Suppressor macrophage treated with lipopolysaccharide for 4 hours (primary cell): ENCODE data around the gene PEX14.
A peak's percentile ranks its signal among the peaks of the same experiment; 100 is the strongest.

ENCODE experiments used
- DNase-seq: peaks from one replicate; pipeline ENCODE4 v3.0.0-alpha.2; 2020

Gene PEX14

DNA sequence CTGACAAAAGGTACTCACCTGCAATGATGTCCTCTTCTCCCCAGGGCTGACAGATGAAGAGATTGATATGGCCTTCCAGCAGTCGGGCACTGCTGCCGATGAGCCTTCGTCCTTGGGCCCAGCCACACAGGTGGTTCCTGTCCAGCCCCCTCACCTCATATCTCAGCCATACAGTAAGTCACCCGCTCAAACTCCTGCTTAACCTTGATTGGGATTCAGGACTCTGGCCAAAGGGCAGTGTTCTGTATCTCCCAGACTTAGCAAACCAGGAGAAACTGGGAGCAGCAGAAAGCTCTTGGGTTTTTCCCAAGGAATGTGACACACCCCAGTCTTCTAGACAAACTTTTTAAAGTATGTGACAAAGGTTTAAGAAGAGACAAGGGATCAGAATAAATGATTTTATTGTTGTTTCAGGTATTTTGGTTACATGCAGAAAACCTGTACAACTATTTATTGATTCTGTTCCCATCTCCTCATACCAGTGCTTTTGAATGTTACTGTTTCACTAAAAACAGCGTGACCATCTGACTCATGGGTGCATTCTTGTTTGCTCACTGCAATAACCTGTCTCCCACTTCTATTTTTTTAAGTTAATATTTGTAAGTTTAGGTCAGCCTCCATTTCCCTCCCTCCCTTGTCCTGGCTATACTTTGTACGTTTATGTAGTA, 124.6 kb downstream of the PEX14 start:
- DNase-seq = no peak

DNA sequence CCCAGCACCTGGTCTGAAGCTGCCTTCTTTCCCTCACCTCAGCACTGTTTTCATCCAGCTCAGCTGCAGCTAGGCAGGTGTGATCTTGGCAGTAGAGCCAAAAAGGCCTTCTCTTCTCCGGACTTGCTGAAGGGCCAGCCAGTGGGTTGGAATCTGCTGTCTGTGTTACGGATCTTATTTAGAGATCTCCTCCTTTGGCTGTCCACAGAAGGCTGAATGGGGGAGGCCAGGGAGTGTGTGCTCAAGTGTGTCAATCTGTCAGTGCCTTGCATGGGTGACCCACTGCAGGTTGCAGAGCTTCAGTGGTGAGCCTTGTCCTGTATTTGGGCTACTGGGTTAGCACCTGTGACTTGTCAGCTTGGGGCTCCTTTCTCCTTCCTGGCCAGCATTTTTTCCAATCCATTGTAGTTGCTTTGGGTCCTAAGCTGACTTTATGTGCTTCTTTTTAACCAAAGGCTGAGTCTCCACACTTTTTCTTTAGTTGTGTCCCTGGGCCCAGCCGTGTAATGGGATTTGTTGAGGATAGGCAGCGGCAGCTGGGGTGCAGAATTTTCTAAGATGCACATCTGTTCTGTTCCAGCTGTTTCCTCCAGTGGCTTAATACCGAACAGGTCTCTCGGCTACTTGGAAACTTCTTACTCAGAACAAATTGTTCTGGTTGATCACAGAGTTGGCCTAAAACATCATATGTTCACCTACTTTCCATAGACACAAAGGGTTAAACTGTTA, 126.8 kb downstream of the PEX14 start:
- DNase-seq = no peak

DNA sequence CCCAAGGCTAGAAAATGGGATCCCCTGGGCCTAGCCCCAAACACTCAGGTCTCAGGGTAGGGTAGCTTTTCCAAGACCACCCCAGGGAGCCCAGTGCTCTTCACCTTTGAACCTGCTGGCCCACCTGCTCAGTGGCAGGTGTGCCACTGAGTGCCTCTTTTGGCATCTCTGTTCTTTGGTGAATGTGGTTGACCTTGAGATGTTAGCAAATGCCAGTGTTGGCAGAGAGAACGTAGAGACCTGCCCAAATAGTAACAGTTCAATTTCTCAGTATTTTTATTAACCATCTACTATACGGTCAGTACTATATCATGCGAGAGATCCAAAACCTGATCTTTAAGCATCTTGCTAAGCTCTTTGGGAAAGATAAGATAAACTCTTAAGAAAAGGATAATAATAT, 128.2 kb downstream of the PEX14 start:
- DNase-seq = no peak

DNA sequence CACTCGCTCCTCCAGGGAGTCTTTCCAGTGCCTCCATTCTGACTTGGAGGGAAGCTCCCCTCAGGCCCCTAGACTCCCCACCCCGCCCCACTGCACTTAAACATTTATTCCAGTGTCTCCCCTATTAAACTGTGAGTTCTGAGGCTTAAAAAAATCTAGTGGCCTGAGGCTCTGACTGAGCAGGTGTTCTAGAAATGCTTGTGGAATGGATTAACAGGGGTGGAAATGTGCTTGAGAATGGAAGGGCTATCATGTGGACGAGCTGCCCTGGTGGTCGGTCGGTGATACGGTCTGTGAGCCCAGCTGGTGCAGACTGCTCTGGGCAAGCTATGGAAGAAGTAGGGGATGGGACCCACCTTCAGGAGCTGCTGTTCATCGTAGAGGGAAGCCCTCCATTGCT, 130.2 kb downstream of the PEX14 start:
- no peak for DNase-seq

DNA sequence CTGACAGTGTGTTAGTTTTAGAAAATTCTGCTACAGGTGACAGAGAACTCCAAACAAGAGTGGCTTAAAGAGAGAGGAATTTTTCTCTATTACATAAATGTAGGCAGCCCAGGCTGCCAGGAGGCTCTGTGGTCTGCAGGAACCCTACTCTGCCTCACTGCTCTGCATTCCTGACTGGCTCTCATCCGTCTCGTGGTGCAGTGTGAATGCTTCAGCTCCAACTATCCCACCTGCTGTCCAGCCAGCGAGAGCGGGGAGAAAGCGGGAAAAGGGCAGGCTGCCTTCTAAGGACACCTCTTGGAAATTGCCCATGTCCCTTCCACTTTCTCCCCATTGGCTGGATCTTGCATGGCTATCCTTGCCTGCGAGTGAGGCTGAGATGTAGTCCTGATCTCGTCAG, 131.3 kb downstream of the PEX14 start:
- DNase-seq = no peak

DNA sequence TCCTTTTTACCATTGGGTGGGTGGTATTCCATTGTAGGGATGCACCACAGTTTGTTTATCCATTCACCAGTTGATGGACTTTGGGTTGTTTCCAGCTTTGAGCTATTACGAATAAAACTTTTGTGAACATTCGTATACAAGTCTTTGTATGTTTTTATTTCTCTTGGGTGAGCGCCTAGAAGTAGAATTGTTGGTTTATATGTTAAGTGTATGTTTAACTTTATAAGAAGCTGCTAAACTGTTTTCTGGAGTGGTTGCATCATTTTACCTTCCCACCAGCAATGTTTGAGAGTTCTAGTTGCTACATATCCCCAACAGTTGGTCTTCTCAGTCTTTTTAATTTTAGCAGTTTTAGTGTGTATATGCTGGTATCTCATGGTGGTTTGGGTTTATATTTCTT, 132.5 kb downstream of the PEX14 start:
- no peak for DNase-seq

DNA sequence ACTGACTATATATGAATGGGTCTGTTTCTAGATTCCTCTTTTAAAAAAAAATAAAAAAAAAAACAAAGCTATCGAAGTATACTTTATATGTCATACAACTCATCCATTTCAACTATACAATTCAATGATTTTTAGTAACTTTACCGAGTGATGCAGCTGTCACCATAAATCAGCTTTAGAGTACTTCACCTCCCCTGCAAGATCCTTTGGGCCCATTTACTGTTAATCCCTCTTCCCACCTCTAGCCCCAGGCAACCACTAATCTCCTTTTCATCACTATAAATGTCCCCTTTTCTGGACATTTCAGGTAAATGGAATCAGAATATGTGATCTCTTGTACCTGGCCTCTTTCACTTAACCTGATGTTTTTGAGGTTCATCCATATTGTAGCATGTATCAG, 133.9 kb downstream of the PEX14 start:
- DNase-seq = no peak

DNA sequence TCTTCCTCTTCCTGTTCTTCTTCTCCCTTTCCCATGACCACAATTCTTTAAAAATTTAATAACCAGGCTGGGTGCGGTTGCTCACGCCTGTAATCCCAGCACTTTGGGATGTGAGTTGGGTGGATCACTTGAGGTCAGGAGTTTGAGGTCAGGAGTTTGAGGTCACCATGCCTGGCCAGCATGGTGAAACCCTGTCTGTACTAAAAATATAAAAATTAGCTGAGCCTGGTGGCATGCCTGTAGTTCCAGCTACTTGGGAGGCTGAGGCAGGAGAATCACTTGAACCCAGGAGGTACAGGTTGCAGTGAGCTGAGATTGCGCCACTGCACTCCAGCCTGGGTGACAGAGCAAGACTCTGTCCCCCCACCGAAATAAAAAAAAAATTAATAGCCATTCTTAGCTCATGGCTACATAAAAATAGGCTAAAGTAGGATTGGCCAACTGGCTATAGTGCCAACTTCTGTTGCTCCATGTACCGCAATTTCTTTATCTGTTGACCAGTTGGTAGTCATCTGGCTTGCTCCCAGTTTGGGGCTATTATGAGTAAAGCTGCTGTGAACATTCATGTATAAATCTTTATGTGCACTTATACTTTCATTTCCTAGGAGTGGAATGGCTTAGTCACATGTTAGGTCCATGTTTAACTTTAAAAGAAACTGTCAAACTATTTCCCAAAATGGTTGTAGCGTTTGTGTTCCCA, 136.3 kb downstream of the PEX14 start:
- DNase-seq = peak; percentile 54

DNA sequence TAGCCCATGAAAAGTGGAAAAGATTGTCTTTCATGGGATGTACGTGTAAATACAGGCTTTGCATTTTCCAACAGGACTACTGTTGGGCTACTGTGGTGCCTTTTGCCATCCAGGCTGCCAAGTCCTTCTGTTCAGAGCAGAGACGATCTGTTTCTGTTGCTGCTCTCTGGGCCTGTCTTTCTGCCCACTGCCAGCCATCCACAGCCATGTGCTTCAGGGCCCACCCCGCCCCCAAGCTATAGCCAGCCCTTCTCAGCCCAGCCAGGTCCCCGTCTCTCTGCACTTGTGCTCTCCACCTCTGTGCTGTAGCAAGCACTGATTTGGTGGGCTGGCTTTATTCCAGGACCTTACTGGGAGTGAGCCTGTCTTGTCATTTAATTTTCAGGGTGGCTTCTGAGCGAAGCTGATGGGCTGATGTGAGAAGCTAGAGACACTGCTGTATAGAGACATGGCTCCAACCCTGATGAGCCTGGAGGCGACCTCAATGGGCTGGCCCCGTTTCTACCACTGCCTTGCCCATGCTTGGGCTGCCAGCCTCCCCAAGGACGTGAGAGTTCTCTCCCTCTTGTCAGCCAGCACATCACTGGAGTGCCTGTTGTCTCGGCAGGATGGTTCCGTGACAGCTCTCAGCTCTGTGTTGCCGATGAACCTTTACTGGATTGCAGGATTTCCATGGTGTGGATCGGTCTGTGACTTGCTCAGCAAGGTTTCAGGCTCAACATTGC, 137.8 kb downstream of the PEX14 start:
- no peak for DNase-seq

DNA sequence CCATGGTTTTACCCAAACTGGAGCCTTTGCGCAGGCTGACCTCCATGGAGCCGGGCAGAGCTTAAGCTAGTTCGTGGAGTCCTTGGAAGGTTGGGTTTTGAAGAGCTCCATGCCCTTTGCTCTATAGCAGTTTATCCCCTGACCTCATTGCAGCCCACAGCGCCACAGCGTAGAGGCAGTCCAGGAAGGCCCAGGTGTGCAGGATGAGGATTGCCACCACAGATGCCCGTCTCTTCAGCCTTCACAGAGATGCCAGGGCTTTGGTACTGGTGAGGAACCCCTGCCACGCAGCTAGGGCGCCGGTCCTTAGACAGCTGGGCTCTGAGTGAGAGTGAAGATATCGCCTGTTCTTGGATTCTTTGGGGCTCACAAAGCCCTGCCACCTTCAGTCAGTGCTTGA, 138.6 kb downstream of the PEX14 start:
- no peak for DNase-seq

DNA sequence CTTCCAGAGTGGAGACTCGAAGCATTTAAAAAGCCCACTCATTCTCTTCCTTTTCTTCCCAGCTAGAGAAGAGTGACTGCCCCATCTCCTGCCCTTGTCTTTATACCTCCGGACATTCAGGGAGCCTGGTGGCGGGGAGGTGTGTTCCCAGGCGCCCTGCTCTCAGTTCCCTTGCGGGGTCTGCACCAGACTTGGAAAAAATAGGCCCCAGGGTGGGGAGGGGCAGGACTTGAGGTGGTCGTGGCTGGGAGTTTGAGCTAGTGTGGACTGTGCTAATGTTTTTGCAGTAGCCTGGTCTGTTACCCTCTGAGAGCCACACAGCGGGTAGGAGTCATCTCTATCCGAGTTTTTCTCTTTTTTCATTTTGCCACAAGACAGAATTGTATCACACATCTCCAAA, 139.1 kb downstream of the PEX14 start:
- DNase-seq = no peak

DNA sequence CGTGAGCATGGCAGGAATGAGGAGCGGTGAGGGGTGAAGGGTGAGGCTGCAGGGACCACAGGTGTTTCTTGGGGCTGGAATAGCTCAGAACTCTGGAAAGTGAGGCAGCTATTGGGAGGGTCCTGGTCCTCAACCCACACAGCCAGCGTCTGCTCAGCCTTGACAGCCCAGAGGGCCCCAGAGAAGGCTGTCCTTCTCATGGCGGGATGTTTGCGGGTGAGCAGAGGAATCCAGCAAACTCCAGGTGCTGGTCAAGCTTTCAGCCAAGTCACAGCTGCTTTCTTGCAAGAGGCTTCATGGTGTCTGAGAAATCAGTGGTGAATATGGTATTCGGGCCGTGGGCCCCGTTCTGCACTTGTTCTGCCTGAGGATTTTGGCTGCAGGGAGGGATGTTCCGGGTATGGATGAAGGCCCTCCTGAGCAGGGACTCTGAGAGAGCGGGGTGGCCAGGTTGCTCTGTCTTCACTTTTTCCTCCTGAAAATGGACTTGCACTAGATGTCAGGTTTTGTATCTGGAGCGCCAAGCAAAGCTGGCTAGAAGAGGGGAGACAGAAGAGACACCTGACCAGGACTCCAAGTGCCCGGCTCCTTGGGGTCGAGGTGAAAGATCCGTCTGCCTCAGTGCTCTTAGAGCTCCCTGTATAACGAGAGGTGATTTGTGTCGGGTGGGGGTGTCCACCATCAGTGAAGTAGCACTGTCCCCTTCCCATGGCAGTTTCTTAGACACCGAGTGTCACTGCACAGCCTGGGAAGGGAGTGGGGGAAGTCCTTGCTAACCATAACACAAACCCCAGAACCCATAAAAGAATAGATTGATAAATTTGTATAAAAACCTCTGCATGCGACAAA, 139.9 kb downstream of the PEX14 start:
- DNase-seq = no peak

DNA sequence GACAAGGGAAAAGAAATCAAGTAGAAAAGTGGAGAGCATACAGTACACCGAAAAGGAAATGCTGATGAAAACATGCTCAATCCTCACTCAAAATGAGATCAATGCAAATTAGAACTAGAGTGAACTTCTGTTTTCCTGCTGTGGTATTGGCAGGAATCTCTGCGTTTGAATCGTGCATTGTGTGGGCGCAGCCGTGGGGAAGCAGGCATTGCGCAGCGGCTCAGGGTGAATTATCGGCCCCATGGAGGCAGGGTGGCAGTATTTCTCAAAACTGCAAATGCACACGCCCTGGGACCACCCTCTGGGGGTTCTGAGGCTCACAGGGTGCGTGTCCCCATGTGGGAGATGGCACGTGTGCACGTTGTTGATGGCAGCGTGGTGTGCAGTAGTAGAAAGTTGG, 140.6 kb downstream of the PEX14 start:
- peak; percentile 7 for DNase-seq

DNA sequence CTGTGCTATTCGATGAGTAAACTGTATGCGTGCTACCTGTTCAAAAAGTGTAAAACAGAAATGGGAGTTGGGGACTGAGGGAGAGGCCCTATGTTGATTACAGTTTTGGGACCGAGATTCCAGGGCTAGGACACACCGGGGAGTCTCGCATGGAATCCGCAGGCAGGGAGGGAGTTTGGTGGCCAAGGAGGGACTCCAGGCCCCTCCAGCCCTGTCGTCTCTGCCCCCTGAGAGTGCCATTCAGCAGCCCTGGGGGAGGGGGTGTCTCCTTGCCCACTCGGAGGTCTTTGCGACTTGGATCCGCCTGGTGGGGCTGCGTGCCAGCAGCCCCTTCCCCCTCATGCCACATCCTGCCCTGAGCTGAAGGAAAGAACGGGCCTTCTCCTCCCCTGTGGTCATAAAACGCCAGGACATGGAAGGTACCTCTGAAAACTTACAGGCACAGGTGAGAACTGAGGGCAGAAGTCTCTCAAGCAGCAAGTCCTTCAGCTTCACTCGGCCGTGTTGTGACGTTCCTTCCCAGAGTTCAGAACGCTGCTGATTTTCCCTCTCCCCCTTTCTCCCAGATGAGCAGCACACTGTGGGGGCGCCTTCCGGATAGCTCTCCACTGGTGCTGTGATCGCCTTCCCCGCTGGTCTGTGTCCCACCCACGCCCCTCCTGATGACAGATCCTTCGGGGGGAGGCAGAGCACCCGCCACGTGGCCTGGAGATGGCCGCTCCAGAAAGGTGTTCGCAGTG, 141.4 kb downstream of the PEX14 start:
- DNase-seq = no peak

DNA sequence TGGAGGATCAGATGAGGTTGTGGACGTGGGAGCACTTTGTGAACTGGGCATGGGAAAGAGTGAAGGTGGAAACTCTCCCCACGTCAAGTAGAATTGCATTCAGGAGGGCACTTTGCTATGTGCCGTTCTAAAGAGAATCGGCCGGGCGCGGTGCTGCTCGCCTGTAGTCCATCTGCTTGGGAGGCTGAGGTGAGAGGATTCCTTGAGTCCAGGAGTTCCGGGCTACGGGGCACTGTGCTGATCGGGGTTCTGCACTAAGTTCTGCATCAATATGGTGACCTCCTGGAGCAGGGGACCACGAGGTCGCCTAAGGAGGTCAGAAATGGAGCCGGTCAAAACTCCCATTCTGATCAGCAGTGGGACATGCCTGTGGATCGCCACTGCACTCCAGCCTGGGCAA, 141.9 kb downstream of the PEX14 start:
- DNase-seq = no peak

DNA sequence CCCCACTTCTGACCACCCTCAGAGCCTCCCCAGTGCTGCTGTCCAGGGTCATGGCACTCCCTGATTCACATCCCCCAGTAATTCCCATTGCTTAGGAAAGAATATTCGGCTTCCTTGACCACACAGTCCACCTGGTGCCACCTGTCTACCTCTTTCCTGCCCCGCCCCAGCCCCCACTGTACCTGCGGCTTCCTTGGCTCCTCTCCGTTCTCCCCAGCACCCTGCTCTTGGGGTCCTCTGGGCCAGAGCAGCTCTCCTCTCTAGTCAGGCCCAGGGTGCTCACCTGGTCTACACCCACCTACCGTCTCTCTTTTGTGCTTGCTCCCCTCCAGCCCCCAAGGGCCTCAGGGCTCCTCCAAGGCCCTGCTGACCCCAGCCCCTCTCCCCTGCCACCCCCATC, 142.6 kb downstream of the PEX14 start:
- no peak for DNase-seq

DNA sequence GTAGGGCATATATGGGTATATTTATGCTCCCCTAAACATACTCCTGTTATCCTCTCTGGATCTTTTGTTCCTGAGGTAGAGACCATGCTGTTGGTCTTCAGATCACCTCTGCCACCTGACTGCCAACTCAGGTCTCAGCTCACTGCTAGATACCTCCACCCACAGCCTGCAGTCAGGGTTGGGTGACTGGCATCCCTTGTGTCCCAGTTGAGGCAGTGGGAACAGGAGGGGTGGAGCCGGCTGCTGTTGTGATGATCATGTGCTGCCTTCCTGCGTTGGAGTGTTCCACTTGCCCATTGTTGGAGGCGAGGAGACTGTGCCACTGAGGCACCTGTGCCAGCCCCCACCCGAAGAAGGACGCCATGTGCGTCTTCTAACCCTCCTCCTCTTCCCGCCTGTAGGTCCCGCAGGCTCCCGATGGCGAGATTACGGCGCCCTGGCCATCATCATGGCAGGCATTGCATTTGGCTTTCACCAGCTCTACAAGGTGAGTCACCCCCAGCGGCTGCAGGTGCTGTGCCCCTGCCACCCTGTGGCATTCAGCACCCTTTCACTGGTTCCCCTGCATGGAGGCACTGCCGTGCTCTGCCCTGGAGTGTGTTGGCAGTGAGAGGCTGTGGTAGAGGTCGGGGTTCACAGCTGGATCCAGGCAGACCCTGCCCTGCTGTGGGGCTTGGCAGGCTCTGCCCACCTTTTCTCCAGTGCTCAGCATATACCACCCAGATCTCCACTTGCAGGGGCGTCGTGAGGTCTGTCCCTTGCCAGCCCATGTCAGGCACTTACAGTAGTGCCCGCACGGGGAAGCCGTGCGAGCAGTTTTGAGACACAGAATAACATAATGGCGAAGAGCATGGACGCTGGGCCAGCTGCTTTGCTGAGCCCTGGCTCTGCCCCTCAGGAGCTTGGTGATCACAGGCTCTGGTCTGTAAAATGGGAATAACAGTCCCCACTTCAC, 143.5 kb downstream of the PEX14 start:
- DNase-seq = no peak

DNA sequence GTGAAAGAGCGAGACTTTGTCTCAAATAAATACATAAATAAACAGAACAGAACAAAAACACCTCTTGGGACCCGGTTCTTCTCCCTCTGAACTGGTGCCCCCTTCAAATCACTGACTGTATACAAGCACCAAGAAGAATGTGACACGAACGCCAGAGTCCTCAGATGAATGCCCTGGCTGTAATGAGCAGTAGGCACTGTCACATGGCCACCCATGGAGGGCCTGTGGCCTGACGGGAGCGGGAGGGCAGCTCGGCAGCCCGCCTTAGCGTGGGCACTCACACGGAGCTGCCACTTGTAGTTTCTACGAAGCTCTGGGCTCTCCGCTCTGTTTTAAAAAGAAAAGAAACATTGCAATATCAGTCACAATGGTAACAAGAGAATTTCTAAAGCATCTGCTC, 146.0 kb downstream of the PEX14 start:
- no peak for DNase-seq

DNA sequence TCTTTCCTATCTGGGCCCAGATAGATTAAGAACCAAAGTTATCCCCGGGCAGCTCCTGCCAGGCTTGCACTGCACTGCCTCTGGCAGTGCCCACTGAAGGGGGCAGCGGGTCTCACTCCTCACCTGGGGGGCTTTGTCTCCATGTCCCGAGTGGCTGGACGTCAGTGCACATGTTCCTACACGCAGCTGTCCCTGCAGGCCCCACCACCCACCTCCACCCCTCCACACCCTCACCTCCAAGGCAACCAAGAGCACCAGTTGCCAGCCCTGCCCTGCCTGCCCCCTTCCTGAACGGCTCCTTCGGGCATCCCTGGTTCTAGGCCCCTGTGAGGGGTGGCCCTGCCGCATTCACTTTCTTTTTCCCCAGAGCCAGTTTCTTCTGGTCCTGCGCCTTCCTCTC, 147.2 kb downstream of the PEX14 start:
- no peak for DNase-seq

DNA sequence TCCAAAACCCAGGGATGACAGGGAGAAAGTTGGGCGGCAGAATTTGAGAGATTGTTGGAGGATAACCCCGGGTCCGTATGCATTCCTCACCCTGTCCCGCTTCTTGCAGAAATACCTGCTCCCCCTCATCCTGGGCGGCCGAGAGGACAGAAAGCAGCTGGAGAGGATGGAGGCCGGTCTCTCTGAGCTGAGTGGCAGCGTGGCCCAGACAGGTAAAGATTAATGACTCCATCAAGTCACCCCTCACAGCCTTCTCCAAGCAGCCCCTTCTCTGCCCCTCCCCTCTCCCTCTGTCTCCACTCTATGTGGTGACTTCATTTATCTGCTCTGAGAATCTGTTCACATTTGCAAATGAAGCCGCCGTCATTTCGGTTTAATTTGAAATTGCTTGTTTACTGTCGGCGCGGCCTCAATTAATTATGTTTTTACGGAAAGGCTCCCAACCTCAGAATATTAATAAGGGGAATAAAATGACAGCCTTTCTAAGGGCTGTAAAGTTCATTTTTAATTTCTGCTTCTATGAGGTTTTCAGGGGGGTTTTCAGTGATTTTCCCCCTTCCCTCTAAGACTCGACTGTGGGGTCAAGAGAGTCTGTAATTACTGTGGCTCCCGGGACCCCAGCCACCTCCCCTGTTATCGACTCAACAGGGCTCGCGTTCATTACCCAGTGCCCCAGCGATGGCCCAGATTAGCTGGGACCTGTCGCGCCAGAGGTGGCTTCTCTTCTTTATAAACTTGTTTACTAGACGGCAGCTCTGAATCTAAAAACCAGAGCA, 148.3 kb downstream of the PEX14 start:
- no peak for DNase-seq
